Iris pigment epithelial cell (primary cell): ENCODE results near the gene ROS1.
A peak's percentile ranks its signal among the peaks of the same experiment; 100 is the strongest.
"Not testable (repeated sequence)": the region's sequence is repeated elsewhere in the genome, so short reads cannot be mapped to it uniquely, and the experiment has no call there.

Experiments used
- DNase-seq: peaks from one replicate; pipeline ENCODE4 v3.0.0-alpha.2; 2011; ENCODE audit warnings: low read depth

ROS1 gene

GRCh38 chr6:117380298-117380697, 45.4 kb downstream of the ROS1 start:
- no peak for DNase-seq

DNA sequence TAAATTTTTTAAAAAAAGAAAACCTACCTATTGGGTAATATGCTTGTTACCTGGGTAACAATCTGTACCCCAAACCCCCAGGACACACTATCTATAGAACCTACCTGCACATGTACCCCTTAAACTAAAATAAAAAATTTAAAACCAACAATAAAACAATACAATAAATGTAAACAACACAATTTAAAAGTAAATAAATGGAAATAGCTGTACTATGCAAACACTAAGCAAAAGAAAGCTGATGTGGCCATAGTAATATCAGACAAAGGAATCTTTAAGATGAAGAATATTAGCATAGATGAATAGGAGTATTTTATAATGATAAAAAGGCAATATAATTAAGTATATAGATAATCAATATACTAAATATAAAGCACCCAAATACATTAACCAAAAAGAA, 50.3 kb downstream of the ROS1 start:
- no peak for DNase-seq

DNA sequence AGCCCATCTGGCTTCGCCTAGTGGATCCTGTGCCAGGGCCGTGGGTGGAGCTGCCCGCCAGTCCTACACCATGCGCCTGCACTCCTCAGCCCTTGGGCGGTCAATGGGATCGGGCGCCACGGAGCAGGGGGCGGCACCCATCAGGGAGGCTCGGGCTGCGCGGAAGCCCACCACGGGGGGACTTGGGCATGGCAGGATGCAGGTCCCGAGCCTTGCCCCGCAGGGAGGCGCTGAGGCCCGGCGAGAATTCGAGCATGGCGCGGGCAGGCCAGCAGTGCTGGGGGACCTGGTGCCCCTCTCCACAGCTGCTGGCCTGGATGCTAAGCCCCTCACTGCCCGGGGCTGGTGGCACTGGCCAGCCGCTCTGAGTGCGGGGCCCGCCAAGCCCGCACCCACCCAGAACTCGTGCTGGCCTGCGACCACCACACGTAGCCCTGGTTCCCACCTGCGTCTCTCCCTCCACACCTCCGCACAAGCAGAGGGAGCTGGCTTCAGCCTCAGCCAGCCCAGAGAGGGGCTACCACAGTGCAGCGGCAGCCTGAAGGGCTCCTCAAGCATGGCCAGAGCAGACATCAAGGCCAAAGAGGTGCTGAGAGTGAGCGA, 52.4 kb downstream of the ROS1 start:
- no peak for DNase-seq

DNA sequence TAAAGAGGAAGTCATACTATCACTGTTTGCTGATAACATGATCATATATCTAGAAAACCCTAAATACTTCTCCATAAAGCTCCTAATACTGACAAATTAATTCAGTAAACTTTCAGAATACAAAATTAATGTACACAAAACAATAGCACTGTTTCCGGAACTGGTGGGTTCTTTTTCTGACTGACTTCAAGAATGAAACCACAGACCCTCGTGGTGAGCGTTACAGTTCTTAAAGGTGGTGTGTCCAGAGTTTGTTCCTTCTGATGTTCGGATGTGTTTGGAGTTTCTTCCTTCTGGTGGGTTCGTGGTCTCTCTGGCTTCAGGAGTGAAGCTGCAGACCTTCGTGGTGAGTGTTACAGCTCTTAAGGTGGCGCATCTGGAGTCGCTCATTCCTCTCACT, 53.5 kb downstream of the ROS1 start:
- DNase-seq, result not testable (repeated sequence)

DNA sequence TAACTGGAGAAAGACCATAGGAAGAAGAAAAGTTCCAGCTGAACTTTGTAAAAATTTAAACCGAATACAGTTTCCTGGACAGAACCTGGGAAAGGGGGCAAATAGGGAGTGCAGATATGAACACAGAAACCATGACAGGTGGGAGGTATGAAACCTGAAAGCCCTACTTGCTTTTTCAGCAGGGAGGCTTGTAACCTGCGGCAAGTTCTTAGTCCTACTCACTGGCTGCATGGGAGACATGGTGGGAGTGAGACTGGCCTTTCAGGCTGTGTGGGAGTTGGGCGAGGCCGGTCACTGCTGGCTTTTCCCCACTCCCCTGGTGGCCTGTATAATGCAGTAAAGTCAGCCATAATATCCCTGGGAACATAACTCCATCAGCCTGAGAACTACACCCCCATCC, 54.2 kb downstream of the ROS1 start:
- no peak for DNase-seq

GRCh38 chr6:117359581-117359980, 66.2 kb downstream of the ROS1 start:
- DNase-seq, result no peak

GRCh38 chr6:117354671-117355070, 71.1 kb downstream of the ROS1 start:
- peak; percentile 2 for DNase-seq

DNA sequence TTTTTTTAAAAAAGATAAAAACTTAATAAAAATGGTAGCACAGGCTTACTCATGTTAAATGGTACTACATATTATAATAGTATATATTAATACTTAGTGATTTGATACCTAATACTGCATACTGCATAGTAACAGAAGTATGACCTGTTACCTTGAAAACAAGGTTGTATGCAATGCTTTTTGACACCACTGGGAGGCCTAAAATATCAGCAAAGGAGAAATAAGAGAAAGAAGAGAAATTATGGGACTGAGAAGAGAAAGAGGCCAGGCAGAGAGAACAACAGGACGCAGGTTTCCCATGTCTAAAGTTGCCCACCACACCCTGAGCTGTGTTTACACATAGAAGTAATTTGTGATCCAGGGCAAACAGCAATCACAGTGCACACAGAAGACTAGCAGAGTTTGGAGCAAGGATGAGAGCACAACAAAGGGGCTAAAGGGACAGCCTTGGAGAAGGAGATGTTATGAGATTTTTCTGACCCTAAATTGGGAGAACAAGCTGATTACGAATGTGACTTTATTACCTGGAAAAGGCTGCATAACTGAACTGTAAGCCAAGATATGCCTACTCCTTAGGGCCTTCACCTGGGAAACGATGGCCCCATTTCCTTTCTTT, 73.2 kb downstream of the ROS1 start:
- peak; percentile 41 for DNase-seq

DNA sequence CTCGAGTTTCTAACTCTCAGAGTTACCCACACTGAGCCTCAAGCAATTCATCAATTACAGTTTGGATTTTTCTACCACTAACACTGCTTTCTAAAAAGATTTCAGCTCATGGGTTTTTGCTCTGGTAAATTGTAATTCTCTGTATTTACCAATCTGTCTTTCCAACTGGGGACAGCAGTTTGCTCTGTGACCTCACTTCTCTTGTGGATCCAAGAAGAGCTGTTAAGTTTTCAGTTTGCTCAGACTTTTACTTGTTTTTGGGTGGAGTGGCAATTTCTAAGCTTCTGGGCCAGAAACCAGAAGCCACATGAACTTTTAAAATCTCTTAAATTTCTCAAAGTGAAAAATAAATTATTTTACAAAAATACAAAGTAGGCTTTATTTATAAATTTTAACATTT, 74.2 kb downstream of the ROS1 start:
- no peak for DNase-seq

DNA sequence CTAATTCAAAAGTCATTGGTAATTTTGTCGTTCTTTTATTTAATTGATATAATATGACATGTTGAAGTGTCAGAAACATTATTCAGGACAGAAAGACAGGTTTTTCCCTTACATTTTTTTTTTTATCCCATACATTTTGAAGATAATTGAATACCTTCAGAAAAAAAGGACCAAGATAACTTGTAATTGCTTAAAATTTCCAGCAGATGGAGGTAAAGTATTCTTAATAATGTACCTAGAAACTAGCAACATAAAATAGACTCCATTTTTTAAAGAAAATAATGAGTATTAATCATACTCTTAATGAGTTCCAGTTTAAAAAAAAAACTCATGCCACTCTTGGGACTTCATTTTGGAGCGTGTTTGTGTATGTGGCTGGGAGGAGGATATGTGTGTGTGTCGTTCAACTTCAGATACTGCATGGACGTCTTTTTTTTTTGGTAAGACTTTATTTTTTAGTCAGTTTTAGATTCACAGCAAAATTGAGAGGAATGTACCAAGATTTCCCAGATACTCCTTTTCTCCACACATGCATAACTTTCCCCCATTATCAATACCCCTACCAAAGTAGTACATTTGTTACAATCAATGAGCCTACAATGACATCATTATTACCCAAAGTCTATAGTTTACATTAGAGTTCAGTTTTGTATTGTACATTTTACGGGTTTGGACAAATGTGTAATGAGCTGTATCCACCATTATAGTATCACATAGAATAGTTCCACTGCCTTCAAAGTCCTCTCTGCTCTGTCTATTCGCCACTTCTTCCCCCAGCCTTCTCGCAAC, 79.4 kb downstream of the ROS1 start:
- peak; percentile 25 for DNase-seq

- no peak for DNase-seq
These were observed 80.5 kb downstream of the ROS1 start for GRCh38 chr6:117345292-117345610.

- no peak for DNase-seq
These were observed 81.1 kb downstream of the ROS1 start for GRCh38 chr6:117344444-117345291.

- DNase-seq, result no peak
These were observed 87.2 kb downstream of the ROS1 start for GRCh38 chr6:117338567-117338966.

- DNase-seq, result no peak
These were observed 95.8 kb downstream of the ROS1 start for GRCh38 chr6:117329926-117330325.

DNA sequence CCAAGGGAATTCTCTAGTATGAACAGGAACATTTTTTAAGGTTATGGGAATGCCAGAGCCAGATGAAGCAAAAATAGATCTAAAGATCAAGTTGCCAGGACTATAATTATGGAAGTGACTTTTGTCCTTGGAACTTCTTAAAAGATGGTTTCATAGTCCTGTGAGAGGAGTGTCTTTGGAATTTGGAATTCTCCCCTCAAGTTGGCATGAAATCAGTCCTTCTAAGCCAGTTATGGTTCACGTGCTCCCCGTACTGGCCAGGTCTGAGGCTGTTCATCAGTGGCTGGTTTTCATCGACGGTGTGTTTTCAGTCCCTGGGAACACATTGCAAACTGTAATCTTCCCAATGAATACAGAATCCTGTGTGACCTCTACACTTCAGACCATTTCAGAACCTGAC, 97.2 kb downstream of the ROS1 start:
- no peak for DNase-seq

DNA sequence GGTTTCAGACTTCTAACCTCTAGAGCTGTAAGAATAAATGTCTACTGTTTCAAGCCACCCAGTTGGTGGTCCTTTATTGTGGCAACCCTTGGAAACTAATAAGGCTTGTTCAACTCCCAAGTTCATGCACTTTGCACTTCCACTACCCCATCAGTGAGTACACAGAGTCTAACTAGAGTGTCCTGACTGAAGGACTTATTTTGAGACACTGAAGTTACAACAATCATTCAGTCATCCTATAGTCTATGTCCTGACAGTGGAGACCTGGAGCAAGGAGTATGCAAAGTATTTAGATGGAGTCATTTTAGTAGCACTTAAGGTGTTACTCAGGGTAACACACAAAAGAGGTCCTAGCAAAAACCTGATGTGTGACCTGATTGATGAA, 97.7 kb downstream of the ROS1 start:
- no peak for DNase-seq

DNA sequence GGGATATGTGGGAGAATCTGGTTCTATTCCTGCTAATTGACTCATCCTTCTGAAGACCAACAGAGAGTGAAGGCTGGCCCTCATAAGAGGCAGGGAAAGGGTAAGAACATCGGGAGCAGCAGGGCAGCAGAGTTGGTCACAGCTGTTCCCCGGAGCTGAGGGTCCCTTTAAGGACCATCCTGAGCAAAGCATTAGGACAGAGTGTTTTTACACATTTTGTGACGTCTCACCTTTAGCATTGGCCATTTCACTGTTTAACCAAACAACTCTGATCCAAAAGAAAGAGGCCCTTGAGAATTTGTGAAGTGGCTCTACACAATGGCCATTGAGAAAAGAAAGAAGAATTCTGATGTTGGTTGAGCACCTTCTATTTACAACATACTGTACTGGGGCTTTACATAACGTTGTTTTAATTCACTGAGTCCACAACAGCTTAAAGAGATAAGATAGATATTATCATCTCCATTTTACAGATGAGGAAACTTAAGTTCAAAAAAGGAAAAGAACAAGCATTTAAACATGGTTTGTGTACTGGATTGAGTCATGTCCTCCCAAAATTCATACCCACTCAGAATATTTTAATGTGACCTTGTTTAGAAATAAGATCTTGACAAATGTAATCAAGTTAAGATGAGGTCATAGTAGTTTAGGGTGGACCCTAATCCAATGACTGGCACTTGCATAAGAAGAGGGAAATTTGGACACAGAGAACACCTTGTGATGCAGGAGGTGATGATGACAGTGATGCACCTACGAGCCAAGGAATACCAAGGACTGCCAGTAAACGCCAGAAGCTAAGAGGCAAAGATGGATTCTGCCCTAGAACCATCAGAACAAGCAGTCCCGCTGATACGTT, 98.4 kb downstream of the ROS1 start:
- no peak for DNase-seq

- DNase-seq, result no peak
These were observed 99.3 kb downstream of the ROS1 start for GRCh38 chr6:117326396-117326795.

DNA sequence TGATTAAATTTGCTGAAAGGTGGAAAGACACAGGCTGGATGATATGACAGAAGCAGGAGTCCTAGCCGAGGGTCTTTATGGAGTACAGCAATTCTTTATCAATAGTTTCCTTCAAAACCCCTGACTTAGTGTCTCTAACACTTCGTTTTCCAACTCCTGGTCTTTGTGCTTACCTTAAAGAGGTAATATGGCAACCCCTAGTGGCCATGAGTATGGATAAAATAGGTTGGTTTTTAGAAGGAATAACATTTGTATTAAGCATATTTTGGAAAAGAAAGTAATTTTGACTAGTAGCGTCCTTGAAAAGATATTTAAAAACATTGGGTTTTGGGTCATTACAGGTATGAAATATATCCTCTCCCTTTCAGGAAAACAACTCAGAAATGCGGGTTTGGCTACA, 108.5 kb downstream of the ROS1 start:
- peak; percentile 23 for DNase-seq

DNA sequence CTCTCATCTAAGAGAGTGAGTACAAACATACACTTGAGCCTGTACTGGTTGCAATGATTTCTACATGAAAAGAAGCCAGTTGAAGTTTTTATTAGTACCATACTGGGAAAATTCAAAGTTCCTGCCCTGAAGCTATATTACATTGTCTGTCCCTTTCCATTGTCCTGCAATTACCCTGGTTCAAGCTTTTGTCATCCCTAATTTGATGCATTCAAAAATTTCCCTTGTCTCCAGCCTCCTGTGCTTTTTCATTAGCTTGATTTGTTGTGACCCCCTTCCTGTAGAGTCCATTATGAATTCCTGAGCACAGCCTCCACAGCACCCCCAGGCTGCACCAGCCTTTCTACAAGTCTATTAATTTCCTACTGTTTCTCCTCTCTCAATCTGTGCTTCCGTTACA, 114.0 kb downstream of the ROS1 start:
- DNase-seq, result no peak

GRCh38 chr6:117311310-117311709, 114.4 kb downstream of the ROS1 start:
- DNase-seq, result no peak

GRCh38 chr6:117309611-117310010, 116.1 kb downstream of the ROS1 start:
- DNase-seq, result no peak
